LHCN-M2 (cell line): ENCODE data around the gene MTA3. TPM values are rescaled to one million over a fixed set of nuclear protein-coding genes. Genes with fewer than 3 reads are reported as not detected.

Experiments
- DNase-seq: peaks from one replicate; pipeline ENCODE4 v3.0.0-alpha.2; 2012; ENCODE audit warnings: low read depth
- total RNA-seq: library from RNA; depleted of rRNA; stranded (reverse); fragments of >200 nt; gene quantifications from 2 replicates; pipeline ENCODE4 v1.2.3, GENCODE V29; 2014

Gene MTA3
- total RNA-seq, 1 experiment from 2014 or later, result 18.8 TPM

DNA sequence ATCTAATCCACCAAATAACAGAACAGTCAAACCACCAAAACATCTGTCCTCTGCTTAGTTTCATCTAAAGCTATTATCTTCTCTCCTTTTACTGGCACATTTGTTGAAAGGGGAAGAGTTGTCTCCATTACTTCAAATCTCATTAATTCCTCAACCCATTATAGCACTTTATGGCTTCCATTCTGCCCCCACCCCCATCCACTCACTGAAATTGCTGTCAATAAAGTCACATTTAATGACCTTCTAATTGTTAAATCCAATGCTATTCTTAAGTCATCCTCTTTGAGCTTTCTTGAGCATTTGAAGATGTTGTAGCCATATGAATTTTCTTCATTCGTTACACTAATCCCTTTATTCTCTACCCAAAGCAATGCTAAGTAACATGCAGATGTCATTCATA lies 190.3 kb downstream of the MTA3 start:
- DNase-seq, result no peak

DNA sequence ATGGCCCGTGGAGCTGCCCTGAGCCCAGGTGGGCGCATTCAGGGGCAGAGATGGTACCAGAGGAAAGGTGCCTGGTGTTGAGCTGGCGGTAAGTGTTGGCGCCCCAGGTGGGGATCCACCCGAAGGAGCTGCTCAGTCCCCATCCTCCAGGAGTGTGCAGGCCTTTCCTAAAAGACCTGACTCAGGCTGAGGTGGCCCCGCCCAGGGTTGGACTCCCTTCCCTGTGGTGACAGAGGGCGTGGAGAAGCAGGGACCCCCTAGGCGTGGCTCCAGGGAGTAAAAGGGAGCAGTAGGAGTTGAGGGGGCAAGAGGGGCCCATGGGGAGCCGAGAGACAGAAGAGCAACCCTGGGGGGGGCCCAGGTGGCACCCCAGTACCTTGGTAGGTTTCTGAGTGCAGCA lies 193.1 kb downstream of the MTA3 start:
- no peak for DNase-seq

DNA sequence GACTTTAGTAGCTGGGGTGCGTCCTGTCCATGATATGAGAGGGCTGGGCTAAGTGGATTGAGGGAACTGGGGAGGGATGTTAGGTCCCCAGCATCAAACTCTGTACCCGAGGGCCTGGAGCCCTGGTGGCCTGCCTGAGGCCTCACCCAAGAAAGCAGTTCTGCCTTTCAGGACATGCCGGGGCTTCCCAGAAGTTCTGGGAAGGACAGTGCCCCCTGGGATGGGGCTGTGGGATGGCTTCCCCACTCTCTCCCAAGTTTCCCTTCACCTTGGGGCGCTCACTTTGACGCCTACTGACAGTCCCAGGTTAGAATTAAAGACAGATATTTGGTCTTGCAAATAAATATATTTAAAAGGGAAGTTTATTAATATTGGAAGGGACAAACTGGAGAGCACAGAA lies 193.7 kb downstream of the MTA3 start:
- no peak for DNase-seq

DNA sequence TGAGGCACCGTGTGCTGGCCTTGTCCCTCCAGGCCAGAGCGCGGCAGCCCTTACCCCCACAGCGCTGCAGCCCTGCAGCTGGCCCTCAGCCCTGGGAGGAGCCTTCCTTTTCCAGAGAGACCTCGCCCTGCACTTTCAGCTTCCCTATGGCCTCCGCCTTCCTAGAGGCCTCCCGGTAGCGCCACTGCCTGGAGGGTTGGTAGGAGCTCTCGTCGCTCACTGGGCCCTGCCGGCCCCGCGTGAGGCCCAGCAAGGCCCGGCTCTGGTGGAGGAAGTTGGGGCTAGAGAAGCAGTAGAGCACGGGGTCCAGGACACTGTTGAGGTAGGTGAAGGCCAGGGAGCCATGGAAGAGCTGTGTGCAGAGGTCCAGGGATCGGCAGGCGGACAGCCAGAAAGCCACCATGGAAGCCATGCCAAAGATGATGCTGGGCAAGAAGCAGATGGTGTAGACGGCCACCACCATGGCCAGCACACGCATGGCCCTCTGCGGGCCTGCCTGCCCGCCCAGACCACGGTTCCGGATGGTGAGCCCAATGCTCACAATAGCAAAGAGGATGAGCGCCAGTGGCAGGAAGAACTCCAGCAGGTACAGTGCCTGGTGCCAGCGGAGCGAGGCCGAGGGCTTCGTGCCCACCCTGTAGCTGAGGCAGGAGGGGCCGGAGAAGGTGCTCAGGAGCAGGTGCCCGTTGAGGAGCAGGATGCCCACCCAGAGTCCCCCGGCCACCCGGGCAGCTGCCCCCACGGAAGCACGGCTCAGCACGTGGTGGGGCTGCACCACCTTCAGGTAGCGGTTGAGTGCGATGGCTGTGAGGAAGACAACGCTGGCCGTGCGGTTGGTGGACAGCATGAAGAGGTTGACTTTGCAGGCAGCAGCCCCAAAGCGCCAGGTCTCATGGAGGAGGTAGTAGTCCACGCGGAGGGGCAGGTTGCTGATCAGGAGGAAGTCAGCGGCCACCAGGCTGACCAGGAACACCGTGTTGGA lies 194.7 kb downstream of the MTA3 start:
- no peak for DNase-seq

DNA sequence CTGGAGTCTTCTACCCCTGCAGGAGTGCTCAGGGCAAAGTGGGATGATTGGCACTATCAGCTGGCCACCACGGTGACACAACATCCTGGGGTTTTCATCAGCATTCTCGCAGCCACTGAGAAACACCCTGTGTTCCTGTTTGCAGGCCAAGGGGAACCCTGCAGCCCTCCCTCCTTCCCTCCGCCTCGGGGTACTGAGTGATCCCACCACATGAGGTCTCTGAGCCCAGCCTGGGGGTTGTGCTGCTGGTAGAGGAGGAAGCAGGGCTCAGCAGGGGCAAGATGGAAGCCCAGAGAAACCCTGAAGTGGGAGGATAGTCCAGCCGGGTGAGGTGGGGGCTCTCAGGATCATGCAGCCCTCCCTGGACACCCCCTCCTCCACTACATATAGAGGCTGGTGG lies 195.7 kb downstream of the MTA3 start, which contains the start of gene OXER1:
TSS of gene OXER1 (minus strand) at position 40 of the 400 bp plus-strand sequence. CDS start 73 bp downstream, outside the sequence.
- DNase-seq, result peak; percentile 86

DNA sequence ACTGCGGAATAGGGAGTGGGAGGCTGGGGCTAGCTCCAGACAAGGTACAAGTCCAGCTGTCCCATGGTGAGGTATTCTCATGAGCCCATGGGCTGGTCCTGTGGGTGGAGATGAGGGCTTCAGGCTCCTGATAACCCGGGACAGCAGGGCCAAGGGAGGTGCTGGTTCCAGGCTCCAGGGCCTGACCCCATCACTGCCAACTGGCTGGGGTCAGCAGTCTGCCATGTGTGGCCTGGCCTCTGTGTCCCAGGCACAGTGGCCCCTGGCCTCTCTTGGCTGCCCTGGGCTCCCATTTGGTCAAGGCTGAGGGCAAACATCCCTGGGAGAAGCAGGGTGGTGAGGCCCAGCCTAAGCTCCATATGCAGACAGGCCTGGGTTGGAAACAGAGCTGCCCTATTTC lies 196.5 kb downstream of the MTA3 start:
- no peak for DNase-seq

DNA sequence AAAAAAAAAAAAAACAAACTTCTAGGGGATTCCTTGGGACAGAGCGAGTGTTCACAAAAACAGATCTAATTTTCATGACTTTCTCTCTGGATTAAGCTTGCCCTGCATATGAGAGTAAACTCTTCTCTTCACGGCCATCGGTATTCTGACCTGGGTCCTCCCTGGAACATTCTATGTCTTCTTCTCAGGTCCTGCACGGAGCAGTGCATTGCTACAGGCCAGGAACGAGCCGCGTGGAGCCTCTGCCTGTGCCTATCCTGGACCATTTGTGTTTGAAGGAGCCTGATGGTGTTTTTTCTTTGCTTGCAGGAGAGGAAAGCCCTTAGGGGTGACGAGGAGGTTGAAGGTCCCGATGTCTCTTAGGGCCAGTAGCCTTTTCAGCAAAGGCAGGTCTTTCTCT lies 197.3 kb downstream of the MTA3 start:
- DNase-seq, result no peak

DNA sequence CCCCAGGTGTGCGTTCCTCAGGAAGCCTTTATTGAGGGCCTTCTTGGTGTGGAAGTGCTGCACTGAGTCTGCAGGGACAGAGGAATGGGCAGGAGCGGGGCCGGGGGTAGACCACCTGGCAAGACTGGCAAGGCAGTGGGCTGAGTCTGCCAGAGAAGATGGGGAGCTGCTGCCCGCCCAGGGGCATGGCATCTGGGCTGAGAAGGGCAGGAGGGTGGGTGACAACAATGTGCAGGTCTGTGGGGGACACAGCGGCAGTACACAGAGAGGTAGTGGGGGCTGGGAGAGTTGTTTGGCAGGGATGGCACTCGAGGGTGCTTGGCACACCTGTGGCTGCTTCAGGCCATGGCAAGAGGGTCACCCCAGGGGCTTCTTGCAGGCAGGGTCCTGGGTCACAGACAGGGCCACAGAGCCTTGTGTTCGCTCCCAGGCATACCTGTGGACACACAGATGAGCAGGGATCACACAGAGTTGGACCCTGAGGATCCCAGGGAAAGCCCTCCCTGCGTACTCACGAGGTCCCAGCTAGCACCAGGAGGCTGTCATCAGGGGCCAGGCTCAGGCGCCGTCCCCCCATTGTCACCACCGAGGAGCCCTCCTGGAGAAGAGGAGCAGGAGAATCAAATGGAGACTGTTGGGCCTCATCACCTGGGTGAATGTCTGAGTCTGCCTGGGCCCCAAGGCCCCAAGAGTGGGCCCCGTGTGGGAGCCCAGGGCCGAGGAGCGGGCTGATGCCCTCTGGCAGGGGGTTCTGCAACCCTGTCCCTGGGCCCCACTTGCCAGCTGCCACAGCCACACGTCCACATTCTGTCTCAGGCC lies 198.9 kb downstream of the MTA3 start:
- DNase-seq, result no peak

DNA sequence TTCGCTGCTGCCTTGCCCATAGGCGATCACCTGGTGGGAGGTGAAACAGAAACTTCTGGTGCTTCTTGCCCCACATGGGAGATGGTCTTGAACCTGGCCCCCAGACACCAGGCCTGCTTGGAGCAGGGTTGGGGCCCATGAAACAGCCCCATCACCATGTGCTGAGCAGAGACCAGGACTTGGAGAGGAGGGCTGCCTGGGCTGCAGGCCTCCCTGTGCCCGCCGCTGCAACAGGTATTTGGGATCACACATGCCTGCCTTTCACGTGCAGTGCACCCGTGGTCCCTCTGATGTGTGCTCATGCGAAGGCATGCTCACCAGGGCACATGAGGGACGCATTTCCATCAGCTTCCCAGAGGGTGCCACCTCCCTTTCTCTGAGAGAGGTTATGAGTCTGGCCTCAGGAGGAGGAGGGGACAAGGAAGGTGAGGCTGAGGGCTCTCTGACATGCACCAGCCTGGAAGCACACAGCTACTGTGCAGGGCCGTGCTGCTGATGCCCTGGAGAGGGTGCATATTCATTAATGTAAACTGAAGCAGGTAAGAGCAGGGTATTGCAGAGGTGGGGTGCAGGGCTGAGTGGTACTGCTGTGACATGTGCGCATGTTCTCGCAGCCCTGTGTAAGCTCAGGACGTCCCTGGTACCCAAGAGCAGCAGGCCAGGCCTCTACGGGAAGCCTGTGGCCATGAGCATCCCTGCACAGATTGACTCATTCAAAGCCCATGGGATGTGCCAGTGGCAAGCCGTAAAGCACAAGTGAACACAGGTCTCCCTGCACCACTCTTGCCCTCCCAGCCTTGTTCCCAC lies 199.7 kb downstream of the MTA3 start:
- DNase-seq, result no peak

DNA sequence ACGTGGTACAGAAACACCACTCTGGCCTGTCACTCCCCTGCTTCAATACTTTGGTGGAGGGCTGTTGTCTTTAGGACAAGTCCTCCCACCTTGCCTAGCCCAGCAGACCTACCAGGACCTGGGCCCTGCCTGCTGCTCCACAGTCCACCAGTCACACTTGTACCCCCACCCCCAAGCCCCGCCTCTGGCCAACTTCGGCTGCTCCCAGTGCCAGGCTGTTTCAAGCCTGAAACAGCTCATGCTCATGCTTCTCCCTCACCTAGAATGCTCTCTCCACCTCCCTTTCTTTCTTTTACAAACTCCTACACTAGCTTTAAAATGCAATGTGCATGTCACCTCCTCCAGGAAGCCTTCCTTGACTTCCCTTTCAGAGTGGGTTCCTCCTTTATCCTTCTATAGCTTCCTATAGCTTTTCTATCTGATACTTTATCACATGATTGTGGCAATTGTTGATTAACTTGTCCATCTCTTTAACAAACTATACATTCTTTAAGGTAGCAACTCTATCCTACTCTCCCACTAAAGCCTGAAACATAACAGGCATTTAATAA lies 200.3 kb downstream of the MTA3 start:
- DNase-seq, result no peak

DNA sequence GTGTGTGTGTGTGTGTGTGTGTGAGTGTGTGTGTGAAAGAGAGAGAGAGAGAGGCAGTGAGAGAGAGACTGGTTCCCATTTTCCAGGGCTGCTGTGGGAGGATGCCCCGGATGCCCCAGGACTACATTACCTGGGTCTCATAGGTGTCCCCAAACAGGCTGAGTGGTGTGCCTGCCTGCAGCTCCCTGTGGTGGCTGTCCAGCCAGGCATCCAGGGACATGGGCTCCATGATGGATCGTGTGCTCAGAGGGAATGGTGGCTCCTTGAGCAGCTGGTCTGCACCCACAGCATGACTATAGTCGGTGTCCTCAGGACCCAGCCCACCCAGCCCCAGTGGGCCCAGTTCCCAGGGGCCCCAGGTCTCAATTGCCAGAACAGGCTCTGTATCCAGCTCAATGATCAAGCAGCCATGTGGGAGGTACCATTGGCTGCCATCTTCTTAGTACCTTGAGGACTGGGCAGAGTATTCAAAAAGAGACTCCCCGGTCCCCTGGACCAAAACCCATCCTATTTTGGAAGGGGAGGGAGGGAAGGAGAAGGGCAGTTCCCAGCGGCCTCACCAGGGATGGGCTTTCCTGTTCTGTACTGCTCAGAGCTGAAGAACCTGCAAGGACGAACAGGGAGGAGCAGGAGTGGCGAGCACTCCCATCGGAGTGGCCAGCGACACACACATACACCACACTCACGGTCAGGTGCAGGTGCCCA lies 201.3 kb downstream of the MTA3 start:
- DNase-seq, result no peak

DNA sequence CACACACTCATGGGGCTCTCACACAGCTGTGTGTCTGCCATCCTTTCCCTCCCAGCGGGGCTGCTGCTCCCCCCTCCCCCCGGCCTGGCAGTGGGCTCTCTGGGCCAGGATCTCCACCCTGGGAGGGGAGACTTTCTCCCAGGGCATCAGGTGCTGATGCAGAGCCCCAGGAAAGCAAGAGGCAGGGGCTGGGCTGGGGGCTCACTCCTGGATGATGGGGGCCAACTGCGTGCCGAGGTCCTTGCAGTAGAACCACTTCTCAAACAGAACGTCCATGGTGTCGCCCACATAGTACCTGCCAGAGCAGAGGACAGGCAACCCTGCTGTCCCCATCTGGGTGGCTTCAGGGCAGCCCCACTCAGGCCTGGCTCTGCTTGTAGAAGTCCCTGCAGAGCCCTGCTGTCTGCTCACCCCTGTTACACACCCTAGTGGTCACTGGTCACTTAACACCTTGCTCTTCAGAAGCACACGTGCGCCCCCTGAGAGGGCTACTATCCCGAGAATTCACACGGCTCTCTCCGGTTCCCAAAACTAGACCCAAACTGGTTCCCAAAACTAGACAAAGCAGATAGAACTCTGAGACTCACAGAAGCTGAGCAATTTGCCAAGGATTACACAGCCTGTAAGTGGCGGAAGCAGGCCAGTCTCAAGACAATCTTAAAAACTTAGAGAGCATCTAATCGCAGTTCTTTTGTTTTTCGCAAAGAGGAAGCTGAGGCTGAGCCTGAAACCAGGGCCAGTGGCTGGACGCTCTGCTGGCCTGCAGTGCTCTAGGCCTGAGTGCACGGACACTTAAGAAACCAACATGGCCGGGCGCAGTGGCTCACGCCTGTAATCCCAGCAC lies 202.1 kb downstream of the MTA3 start:
- peak; percentile 55 for DNase-seq

DNA sequence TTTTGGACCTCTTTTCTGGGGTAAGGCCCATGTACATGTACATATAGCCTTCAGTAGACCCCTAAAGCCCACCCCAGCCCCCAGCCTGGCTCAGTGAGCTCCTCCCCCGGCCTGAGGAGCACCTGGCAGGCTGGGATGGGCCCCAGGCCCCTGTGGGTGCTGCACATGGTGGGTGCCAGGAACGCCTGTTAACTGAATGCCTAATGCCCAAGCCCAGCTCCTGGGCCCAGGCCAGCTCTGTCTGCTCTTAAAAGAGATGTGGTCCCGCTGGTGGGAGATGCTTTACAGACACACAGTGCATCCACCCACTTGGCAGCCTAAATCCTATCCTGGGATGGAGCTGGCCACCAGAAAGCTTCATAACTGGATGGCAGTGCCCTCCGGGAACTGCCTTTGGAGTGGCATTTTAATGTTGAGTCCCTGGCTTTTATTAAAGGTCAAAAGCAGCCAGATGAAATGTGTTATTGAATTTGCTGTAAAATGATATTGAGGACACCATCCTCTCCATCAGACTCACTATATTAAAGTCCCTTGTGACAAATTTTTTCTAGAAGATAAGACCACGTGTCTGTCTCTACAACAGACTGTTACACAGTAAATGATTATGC lies 203.2 kb downstream of the MTA3 start:
- DNase-seq, result no peak

DNA sequence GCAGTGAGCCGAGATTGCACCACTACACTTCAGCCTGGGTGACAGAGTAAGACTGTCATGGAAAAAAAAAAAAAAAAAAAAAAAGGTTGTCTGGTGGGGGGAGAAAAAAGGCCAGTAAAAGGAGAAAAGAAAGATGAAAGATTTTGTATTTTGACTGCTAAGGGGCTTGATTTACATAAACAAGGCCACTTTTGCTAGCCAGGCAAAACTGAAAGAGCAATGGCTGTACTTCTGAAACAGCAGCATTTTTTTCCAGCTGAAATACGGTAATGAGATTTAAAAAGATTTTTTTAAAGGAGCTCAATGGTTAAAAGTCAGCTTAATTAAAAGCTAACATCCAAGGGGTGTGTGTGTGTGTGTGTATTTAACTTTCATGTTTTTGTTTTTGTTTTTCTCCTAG lies 206.8 kb downstream of the MTA3 start:
- no peak for DNase-seq

DNA sequence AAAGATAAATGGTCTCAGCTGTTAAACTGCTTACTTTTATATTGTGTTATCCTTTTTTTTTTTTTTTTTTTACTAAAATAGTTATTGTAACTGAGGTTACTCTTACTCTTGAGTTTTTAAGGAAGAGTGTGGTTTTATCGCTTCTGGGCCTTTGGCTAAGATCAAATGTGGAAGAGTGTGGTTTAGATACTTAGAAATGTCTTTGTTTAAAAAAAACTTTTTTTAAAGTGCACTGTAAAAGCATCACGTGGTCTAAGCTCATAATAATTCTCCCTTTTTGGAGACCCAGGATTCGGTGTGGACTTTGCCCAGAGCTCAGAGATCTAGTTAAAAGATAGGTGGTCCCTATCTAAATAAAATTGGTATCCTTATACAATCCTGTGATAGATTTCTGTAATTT lies 207.4 kb downstream of the MTA3 start:
- no peak for DNase-seq

DNA sequence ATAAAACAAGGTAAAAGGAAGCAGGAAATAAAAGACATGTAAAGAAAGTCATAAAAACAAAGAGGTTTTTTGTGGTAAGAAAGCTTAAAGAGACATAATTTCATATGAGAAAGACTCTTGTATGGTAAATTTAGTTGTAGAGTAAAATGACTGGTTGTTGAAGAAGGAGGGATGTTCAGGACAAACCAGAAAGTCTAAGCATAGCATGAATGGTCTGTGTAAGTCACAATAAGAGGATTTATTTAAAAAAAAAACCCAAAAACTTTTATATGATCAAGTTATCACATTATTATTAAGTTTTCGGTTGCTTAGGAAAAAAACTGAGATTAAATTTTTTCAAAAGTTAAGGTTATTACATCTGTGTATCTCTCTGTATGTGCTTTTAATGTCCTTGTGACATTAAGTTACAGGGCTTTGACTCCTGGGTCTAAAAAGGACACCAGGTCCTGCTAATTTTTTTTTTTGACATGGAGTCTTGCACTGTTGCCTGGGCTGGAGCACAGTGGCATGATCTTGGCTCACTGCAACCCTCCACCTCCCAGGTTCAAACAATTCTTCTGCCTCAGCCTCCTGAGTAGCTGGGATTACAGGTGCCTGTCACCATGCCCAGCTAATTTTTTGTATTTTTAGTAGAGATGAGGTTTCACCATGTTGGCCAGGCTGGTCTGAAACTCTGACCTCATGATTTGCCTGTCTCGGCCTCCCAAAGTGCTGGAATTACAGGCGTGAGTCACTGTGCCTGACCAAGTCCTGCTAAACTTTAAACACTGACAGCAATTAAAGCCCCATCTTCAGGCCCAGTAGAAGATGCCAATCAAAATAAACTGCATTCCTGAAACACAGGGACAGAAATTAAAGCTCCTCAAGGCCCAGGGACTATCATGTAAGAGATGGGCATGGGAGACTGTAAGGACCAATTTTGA lies 209.7 kb downstream of the MTA3 start:
- peak; percentile 29 for DNase-seq

DNA sequence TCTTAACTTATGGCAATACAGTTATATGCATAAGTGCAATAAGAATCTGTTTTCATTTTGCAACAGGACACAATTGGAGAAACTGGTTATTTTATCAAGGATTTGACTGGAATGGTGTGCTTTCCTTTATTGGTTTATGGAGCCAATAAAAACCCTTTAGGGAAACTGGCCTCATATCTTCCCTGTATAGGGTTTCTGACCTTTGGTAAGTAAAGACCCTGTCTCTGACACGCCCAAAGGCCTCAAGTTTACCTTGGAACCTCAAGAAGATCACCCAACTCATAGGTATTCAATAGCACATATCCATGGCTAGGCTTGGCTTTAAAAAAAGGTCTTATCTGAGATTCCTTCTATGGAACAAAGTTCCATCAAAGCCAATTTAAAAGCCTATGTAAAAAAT lies 212.7 kb downstream of the MTA3 start:
- no peak for DNase-seq

DNA sequence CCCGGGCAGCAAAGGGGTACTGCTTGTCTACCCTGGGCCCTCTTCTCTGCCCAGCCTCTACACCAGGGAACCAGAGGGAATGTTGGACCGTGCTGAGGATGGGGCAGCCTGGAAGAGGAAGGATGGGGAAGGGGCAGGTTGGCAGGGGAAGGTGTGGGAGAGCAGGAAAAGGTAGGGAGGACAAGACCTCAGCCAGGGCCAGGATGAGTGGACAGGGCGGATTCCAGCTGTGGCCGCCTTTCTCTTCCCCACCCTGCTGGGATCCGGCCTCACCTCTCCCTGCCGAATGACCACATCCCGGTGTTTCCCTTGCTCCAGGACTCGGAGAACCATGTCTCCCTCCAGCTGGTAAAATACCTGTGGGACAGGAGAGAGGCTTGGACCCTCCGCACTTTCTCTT lies 215.1 kb downstream of the MTA3 start:
- DNase-seq, result no peak
